ENCODE measurements around the gene PAEP.

DNA sequence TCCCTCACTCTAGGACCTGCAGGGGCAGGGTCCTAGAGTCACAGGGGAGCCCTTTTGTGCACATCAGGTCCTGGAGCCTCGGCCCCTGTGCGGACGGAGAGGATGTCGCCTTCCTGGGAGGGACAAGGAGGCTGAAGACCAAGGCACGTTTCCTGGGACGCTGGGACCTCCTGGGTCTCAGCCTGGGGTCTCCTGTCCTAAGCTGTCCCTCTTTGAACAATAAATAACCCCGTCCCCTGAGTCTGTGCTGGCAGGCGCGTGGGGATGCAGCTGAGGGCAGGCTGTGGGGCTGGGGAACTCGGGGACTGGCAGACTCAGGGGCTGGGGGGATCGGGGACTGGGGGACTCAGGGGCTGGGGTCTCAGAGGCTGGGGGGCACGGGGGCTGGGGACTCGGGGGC, 31.1 kb downstream of the PAEP start:
- TF ChIP-seq, protein P1, sequence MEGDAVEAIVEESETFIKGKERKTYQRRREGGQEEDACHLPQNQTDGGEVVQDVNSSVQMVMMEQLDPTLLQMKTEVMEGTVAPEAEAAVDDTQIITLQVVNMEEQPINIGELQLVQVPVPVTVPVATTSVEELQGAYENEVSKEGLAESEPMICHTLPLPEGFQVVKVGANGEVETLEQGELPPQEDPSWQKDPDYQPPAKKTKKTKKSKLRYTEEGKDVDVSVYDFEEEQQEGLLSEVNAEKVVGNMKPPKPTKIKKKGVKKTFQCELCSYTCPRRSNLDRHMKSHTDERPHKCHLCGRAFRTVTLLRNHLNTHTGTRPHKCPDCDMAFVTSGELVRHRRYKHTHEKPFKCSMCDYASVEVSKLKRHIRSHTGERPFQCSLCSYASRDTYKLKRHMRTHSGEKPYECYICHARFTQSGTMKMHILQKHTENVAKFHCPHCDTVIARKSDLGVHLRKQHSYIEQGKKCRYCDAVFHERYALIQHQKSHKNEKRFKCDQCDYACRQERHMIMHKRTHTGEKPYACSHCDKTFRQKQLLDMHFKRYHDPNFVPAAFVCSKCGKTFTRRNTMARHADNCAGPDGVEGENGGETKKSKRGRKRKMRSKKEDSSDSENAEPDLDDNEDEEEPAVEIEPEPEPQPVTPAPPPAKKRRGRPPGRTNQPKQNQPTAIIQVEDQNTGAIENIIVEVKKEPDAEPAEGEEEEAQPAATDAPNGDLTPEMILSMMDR (IDR thresholded peaks at IDR 0.05) = no peak
- no peak for TF ChIP-seq POLR2AphosphoS5 (IDR thresholded peaks at IDR 0.05)
